H1 (cell line): Measurements from ENCODE around the gene MACROD2. TPM values are rescaled to one million over a fixed set of nuclear protein-coding genes. Genes with fewer than 3 reads are reported as not detected.

Experiments
- CHD7 ChIP-seq: fragments of 300-600 bp; sonication (generic); IDR thresholded peaks from 2 replicates; pipeline ENCODE4 v1.7.1; 2012; ENCODE audit warnings: low read length, moderate library complexity, mild to moderate bottlenecking, inconsistent platforms; ENCODE audit not compliant: insufficient replicate concordance
- GABPA ChIP-seq: IDR thresholded peaks from 2 replicates; pipeline ENCODE4 v1.6.1; 2011; ENCODE audit warnings: mild to moderate bottlenecking, low read length, moderate library complexity, borderline replicate concordance; ENCODE audit not compliant: insufficient read depth
- RAD21 ChIP-seq, 2 experiments: IDR thresholded peaks in 1 of 2; conservative IDR thresholded peaks in 1 of 2; 2 replicates each; pipeline ENCODE4 v1.6.1; 2011; ENCODE audit warnings: low read depth in 2 of 2, low read length in 2 of 2, improper control_type of control experiment in 1 of 2, inconsistent platforms in 1 of 2, mild to moderate bottlenecking in 1 of 2, moderate library complexity in 1 of 2
- polyA plus RNA-seq, 7 experiments: library from polyadenylated mRNA; depleted of rRNA in 3 of 7; stranded (reverse) in 5 of 7; unstranded in 2 of 7; fragments of >200 nt in 5 of 7; fragments of 200-250 nt in 2 of 7; gene quantifications; 1 replicate in 5 of 7; 2 replicates in 1 of 7; 4 replicates in 1 of 7; pipeline versions ENCODE4 v1.2.1 to v1.2.3, GENCODE V29; 2011 to 2013; ENCODE audit warnings: missing spikeins in 2 of 7, mixed read lengths in 2 of 7
- total RNA-seq: library from RNA; stranded (reverse); fragmentation: NEBNext Ultra II Directional; extraction: Animal tissue kit (Norgen Biotek cat#: 25700); gene quantifications from 2 replicates; pipeline ENCODE4 v1.2.1, GENCODE V29; 2021

The MACROD2 gene
- total and polyA plus RNA-seq, 2 of the 8 experiments (the other 6 are each of a cell fraction or from before 2014, with no cell fraction given) = 0.70 to 3.9 TPM

GRCh38 chr20:15575255-15575654, 1579.9 kb downstream of the MACROD2 start (continued):
- TF ChIP-seq GABPA (no peak), RAD21 (IDR thresholded peaks at IDR 0.05 in 1 of 2, conservative IDR thresholded peaks at IDR 0.05 in 1 of 2; ENCODE audit: low read depth in 2 of 2, low read length in 2 of 2) (no peak), CHD7 (no peak)
